Mesendoderm (in vitro differentiated cells): ENCODE measurements around the gene IFT57. TPM values are rescaled to one million over a fixed set of nuclear protein-coding genes. Genes with fewer than 3 reads are reported as not detected.
"Not testable (repeated sequence)": the region's sequence is repeated elsewhere in the genome, so short reads cannot be mapped to it uniquely, and the experiment has no call there.

Experiments
- DNase-seq: peaks from one replicate; pipeline ENCODE4 v3.0.0; 2013
- H2AK5ac ChIP-seq: 2 replicates; pipeline ENCODE4 v1.6.1; 2013; ENCODE audit warnings: low read length, inconsistent platforms
- H2BK120ac ChIP-seq: 2 replicates; pipeline ENCODE4 v1.6.1; 2013; ENCODE audit warnings: low read depth, mild to moderate bottlenecking, low read length, moderate library complexity, mixed read lengths
- H2BK15ac ChIP-seq: replicated peaks from 2 replicates; pipeline ENCODE4 v1.6.1; 2013; ENCODE audit warnings: low read depth, mild to moderate bottlenecking, moderate library complexity
- H2BK5ac ChIP-seq: 2 replicates; pipeline ENCODE4 v1.6.1; 2013; ENCODE audit warnings: low read length, inconsistent platforms
- H3K18ac ChIP-seq: 2 replicates; pipeline ENCODE4 v1.6.1; 2013; ENCODE audit warnings: mild to moderate bottlenecking, low read length, mixed read lengths
- H3K23ac ChIP-seq: one replicate; pipeline ENCODE4 v1.6.1; 2013; ENCODE audit warnings: low read length
- H3K27ac ChIP-seq: 2 replicates; pipeline ENCODE4 v1.5.1; 2013; ENCODE audit warnings: low read depth, mild to moderate bottlenecking, inconsistent platforms, low read length, moderate library complexity
- H3K27me3 ChIP-seq: 2 replicates; pipeline ENCODE4 v1.6.1; 2013; ENCODE audit warnings: low read length, control low read depth, mild to moderate bottlenecking, inconsistent platforms; ENCODE audit not compliant: insufficient read depth, poor library complexity
- H3K36me3 ChIP-seq: 2 replicates; pipeline ENCODE4 v1.6.1; 2013; ENCODE audit warnings: low read length, inconsistent platforms; ENCODE audit not compliant: control insufficient read depth, insufficient read depth
- H3K4ac ChIP-seq: one replicate; pipeline ENCODE4 v1.6.1; 2013; ENCODE audit warnings: low read depth, mild to moderate bottlenecking, low read length, moderate library complexity
- H3K4me1 ChIP-seq: 2 replicates; pipeline ENCODE4 v1.6.1; 2013; ENCODE audit warnings: low read depth, low read length, inconsistent platforms; ENCODE audit not compliant: control insufficient read depth
- H3K4me2 ChIP-seq: 2 replicates; pipeline ENCODE4 v1.6.1; 2013; ENCODE audit warnings: low read length
- H3K4me3 ChIP-seq: 2 replicates; pipeline ENCODE4 v1.5.1; 2013; ENCODE audit warnings: mild to moderate bottlenecking, low read length
- H3K56ac ChIP-seq: one replicate; pipeline ENCODE4 v1.6.1; 2013; ENCODE audit warnings: low read length
- H3K79me1 ChIP-seq: 2 replicates; pipeline ENCODE4 v1.6.1; 2013; ENCODE audit warnings: low read length, inconsistent platforms
- H3K79me2 ChIP-seq: 2 replicates; pipeline ENCODE4 v1.6.1; 2013; ENCODE audit warnings: mild to moderate bottlenecking, low read length; ENCODE audit not compliant: control insufficient read depth, insufficient read depth
- H3K9ac ChIP-seq: 2 replicates; pipeline ENCODE4 v1.6.1; 2013; ENCODE audit warnings: low read length, inconsistent platforms
- H4K5ac ChIP-seq: one replicate; pipeline ENCODE4 v1.6.1; 2013; ENCODE audit warnings: low read length
- H4K8ac ChIP-seq: one replicate; pipeline ENCODE4 v1.6.1; 2013; ENCODE audit warnings: low read depth, mild to moderate bottlenecking, control low read depth, low read length, moderate library complexity
- WGBS: extraction: QIAGEN DNeasy Blood & Tissue Kit; methylation state at CpG from one replicate; pipeline ENCODE4 v1.1.7; 2013; ENCODE audit warnings: low lambda C conversion rate, missing lambda C conversion rate; ENCODE audit not compliant: insufficient coverage; ENCODE audit errors: extremely low coverage; 5-methylcytosine and 5-hydroxymethylcytosine counted together
- polyA plus RNA-seq, 2 experiments: library from polyadenylated mRNA; stranded (reverse); fragments of 200-250 nt; gene quantifications; one replicate each; pipeline ENCODE4 v1.2.3, GENCODE V29; 2013

The IFT57 gene
- polyA plus RNA-seq (2013, experiment 1 of 2) = 20.5 TPM
- 20.3 TPM for polyA plus RNA-seq (2013, experiment 2 of 2)

GRCh38 chr3:108221911-108222852 is at the start of gene IFT57:
Gene IFT57 (minus strand): TSS chr3:108222424. CDS start chr3:108222322, 102 bp downstream.
- Histone ChIP-seq H3K27ac (no peak within 1 kb of the TSS), H2AK5ac (no peak within 1 kb of the TSS), H4K5ac (no peak within 1 kb of the TSS), H4K8ac (no peak within 1 kb of the TSS), H2BK120ac (no peak within 1 kb of the TSS), H3K18ac (no peak within 1 kb of the TSS), H3K79me1 (no peaks in the 10 kb centered on the region), H3K56ac (peak within 1 kb of the TSS; percentile 87), H2BK15ac (no peak within 1 kb of the TSS), H3K36me3 (no peaks in the 10 kb centered on the region), H2BK5ac (no peak within 1 kb of the TSS), H3K4ac (no peak within 1 kb of the TSS), H3K4me1 (no peaks in the 10 kb centered on the region), H3K4me2 (peak within 1 kb of the TSS; percentile 81), H3K79me2 (no peaks in the 10 kb centered on the region), H3K4me3 (peak within 1 kb of the TSS; percentile 88), H3K27me3 (no peaks in the 10 kb centered on the region), H3K9ac (peak within 1 kb of the TSS; percentile 70), H3K23ac (no peak within 1 kb of the TSS)
- WGBS = no CpG with 5 or more reads among the region's 57 CpGs
- DNase-seq = peak; percentile 99

GRCh38 chr3:108271626-108272025 is 49.4 kb upstream of the IFT57 start:
- no peaks in the 10 kb centered on the region for H3K79me2 ChIP-seq
- no peak overlapping the region for H2BK5ac ChIP-seq
- H3K27ac ChIP-seq = no peak overlapping the region
- H4K5ac ChIP-seq = no peak overlapping the region
- H3K4me2 ChIP-seq = no peak overlapping the region
- no peak overlapping the region for H3K4ac ChIP-seq
- no peaks in the 10 kb centered on the region for H3K36me3 ChIP-seq
- H3K23ac ChIP-seq = no peak overlapping the region
- no peaks in the 10 kb centered on the region for H3K4me1 ChIP-seq
- no peak overlapping the region for H2AK5ac ChIP-seq
- no peak overlapping the region for H3K9ac ChIP-seq
- H3K27me3 ChIP-seq = no peaks in the 10 kb centered on the region
- no peak overlapping the region for H2BK120ac ChIP-seq
- no peak for DNase-seq
- H2BK15ac ChIP-seq = no peak overlapping the region
- no peak overlapping the region for H3K4me3 ChIP-seq
- no peak overlapping the region for H3K18ac ChIP-seq
- no peak overlapping the region for H3K56ac ChIP-seq
- H3K79me1 ChIP-seq = no peaks in the 10 kb centered on the region
- no peak overlapping the region for H4K8ac ChIP-seq
- no CpG with 5 or more reads among the region's 2 CpGs for WGBS

- not testable (repeated sequence) for H3K27me3 ChIP-seq, H3K56ac ChIP-seq, H3K18ac ChIP-seq, H3K4me1 ChIP-seq, H3K23ac ChIP-seq, H2BK15ac ChIP-seq, H2BK5ac ChIP-seq, H3K4me3 ChIP-seq, H3K4me2 ChIP-seq, H3K4ac ChIP-seq, DNase-seq, H2AK5ac ChIP-seq, H3K9ac ChIP-seq, H3K36me3 ChIP-seq, H4K5ac ChIP-seq, H3K27ac ChIP-seq, H4K8ac ChIP-seq, H2BK120ac ChIP-seq, H3K79me2 ChIP-seq, H3K79me1 ChIP-seq
- WGBS = no CpG with 5 or more reads among the region's 3 CpGs
These were observed 46.0 kb upstream of the IFT57 start for GRCh38 chr3:108268235-108268634.

- not testable (repeated sequence) for H3K18ac ChIP-seq, H3K79me1 ChIP-seq, DNase-seq, H3K4ac ChIP-seq, H4K8ac ChIP-seq, H3K4me2 ChIP-seq, H2BK5ac ChIP-seq, H2BK120ac ChIP-seq, H3K9ac ChIP-seq, H2AK5ac ChIP-seq, H3K79me2 ChIP-seq, H3K27me3 ChIP-seq, H3K36me3 ChIP-seq, H3K4me3 ChIP-seq, H3K23ac ChIP-seq, H3K56ac ChIP-seq, H3K4me1 ChIP-seq, H2BK15ac ChIP-seq, H3K27ac ChIP-seq, H4K5ac ChIP-seq
- WGBS = no CpG with 5 or more reads among the region's 5 CpGs
These were observed 42.5 kb upstream of the IFT57 start for GRCh38 chr3:108264534-108265298.

- H3K18ac ChIP-seq = no peak overlapping the region
- no peaks in the 10 kb centered on the region for H3K79me2 ChIP-seq
- no peaks in the 10 kb centered on the region for H3K79me1 ChIP-seq
- no peaks in the 10 kb centered on the region for H3K27me3 ChIP-seq
- H3K4me3 ChIP-seq = no peak overlapping the region
- no peaks in the 10 kb centered on the region for H3K4me1 ChIP-seq
- H3K36me3 ChIP-seq = no peaks in the 10 kb centered on the region
- H2BK5ac ChIP-seq = no peak overlapping the region
- H3K56ac ChIP-seq = no peak overlapping the region
- H4K5ac ChIP-seq = no peak overlapping the region
- no peak overlapping the region for H3K27ac ChIP-seq
- no peak overlapping the region for H2BK120ac ChIP-seq
- no peak for DNase-seq
- H3K4me2 ChIP-seq = no peak overlapping the region
- no peak overlapping the region for H2AK5ac ChIP-seq
- no peak overlapping the region for H2BK15ac ChIP-seq
- H3K23ac ChIP-seq = no peak overlapping the region
- no peak overlapping the region for H4K8ac ChIP-seq
- H3K4ac ChIP-seq = no peak overlapping the region
- no peak overlapping the region for H3K9ac ChIP-seq
These were observed 32.9 kb upstream of the IFT57 start for GRCh38 chr3:108255131-108255530.
